ENCODE results near the gene PDZD2. TPM values are rescaled to one million over a fixed set of nuclear protein-coding genes. Genes with fewer than 3 reads are reported as not detected.

Gene PDZD2
- total and polyA plus RNA-seq, 9 donors: 21.2 to 58.2 (median 37.8) TPM

DNA sequence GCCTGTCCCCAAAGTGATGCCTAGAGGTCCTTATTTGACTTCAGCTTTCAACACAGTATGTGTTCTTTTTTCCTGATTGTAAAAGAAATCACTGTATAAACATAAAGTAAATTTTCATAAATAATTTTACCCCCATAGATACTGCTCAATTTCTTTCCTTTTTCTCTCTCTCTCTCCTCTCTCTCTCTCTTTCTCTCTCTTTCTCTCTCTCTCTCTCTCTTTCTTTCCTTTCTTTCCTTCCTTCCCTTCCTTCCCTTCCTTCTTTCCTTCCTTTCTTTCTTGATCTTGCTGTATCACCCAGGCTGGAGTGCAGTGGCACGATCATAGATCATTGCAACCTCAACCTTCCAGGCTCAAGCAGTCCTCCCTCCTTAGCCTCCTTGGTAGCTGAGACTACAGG lies 64.8 kb downstream of the PDZD2 start:
- Histone ChIP-seq H3K4me3 (no peak overlapping the region), H3K36me3 (no peaks in the 10 kb centered on the region), H3K27me3 (no peaks in the 10 kb centered on the region), H3K4me1 (ENCODE audit: insufficient read depth) (no peaks in the 10 kb centered on the region), H3K9me3 (no peaks in the 10 kb centered on the region), H3K27ac (no peak overlapping the region)
- intact Hi-C loops (cut with DNase I): no loop called here
- DNase-seq: no peak
- TF ChIP-seq, protein P1, sequence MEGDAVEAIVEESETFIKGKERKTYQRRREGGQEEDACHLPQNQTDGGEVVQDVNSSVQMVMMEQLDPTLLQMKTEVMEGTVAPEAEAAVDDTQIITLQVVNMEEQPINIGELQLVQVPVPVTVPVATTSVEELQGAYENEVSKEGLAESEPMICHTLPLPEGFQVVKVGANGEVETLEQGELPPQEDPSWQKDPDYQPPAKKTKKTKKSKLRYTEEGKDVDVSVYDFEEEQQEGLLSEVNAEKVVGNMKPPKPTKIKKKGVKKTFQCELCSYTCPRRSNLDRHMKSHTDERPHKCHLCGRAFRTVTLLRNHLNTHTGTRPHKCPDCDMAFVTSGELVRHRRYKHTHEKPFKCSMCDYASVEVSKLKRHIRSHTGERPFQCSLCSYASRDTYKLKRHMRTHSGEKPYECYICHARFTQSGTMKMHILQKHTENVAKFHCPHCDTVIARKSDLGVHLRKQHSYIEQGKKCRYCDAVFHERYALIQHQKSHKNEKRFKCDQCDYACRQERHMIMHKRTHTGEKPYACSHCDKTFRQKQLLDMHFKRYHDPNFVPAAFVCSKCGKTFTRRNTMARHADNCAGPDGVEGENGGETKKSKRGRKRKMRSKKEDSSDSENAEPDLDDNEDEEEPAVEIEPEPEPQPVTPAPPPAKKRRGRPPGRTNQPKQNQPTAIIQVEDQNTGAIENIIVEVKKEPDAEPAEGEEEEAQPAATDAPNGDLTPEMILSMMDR (IDR thresholded peaks at IDR 0.05): no peak
- TF ChIP-seq EP300 (IDR thresholded peaks at IDR 0.05) (no peak), POLR2A (IDR thresholded peaks at IDR 0.05) (no peak)
- 93 to 96% (median 94%) methylated on average over 1 of the region's 1 CpG for WGBS, 3 donors

DNA sequence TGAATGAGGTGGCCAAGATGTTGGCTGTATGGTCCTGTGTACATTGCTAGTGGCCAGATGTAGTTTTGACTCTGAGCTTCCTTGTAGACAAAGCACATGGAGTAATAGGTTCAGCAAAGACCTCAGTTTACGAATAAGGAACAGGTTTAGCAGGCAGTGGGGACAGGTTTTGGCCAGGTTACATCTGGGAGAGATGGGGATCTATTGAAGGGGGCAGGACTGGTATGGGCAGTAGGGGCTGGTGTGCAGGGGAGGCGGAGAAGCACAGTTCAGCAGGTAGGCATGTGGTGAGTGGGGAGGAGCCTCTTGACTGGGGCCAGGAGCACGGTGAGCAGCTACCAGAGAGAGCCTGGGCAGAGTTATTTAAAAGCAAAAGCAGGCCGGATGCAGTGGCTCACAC lies 67.3 kb downstream of the PDZD2 start:
- H3K27me3 ChIP-seq: no peaks in the 10 kb centered on the region
- TF ChIP-seq EP300 (IDR thresholded peaks at IDR 0.05): no peak
- TF ChIP-seq, protein P1 (IDR thresholded peaks at IDR 0.05): no peak
- no peak for TF ChIP-seq POLR2A (IDR thresholded peaks at IDR 0.05)
- 77 to 94% (median 90%) methylated on average over 4 of the region's 4 CpGs for WGBS, 3 donors
- H3K27ac ChIP-seq: no peak overlapping the region
- no peaks in the 10 kb centered on the region for H3K36me3 ChIP-seq
- no peaks in the 10 kb centered on the region for H3K9me3 ChIP-seq
- intact Hi-C loops (cut with DNase I): no loop called here
- peaks cover 4% of the 10 kb centered on the region for H3K4me1 ChIP-seq (ENCODE audit: insufficient read depth)
- no peak for DNase-seq
- no peak overlapping the region for H3K4me3 ChIP-seq

DNA sequence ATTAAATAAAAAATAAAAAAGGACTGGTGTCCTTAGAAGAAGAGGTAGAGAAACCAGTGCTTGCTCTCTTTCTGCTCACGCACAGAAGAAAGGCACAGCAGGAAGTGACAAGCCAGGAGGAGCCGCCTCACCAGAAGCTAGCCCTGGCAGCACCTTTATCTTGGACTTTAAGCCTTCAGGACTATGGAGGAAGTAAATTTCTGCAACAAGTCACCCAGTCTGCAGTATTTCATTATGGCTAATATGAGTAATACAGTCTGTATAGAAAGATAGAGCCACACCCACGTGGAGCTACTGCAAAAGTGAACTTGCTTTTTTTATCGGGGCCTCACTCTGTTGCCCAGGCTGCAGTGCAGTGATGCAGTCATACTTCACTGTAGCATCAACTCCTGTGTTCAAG lies 68.4 kb downstream of the PDZD2 start:
- Histone ChIP-seq H3K4me3 (no peak overlapping the region), H3K9me3 (no peaks in the 10 kb centered on the region), H3K36me3 (no peaks in the 10 kb centered on the region), H3K27me3 (no peaks in the 10 kb centered on the region), H3K27ac (no peak overlapping the region), H3K4me1 (ENCODE audit: insufficient read depth) (peaks cover 10% of the 10 kb centered on the region)
- no peak for DNase-seq
- intact Hi-C loops (cut with DNase I): no loop called here
- TF ChIP-seq, protein P1 (IDR thresholded peaks at IDR 0.05): no peak
- no peak for TF ChIP-seq EP300 (IDR thresholded peaks at IDR 0.05)
- no peak for TF ChIP-seq POLR2A (IDR thresholded peaks at IDR 0.05)
- 82 to 93% (median 88%) methylated on average over 4 of the region's 4 CpGs for WGBS, 3 donors

DNA sequence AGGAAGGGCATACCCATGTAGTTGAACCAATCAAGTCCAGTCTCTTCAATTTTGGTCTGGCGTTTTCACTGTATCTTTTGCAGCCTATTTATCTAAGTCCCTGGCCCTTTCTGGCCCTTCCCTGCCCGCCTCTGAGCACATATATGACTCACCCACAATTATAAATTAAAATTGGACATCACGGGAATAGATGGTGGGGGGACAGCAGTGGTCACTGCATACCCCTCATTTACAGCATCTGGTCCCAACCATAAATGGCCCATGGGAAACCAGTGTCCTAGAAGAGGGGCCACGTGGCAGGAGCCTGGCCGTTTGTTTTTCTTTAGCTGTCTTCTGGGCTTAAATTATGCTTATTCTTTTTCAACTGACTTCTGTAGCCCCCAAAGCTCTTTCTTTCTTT lies 69.2 kb downstream of the PDZD2 start:
- no peak for DNase-seq
- 78 to 87% (median 81%) methylated on average over 5 of the region's 5 CpGs for WGBS, 3 donors
- H3K36me3 ChIP-seq: no peaks in the 10 kb centered on the region
- intact Hi-C loops (cut with DNase I): no loop called here
- H3K27ac ChIP-seq: no peak overlapping the region
- H3K4me3 ChIP-seq: no peak overlapping the region
- no peaks in the 10 kb centered on the region for H3K27me3 ChIP-seq
- H3K4me1 ChIP-seq (ENCODE audit: insufficient read depth): peaks cover 10% of the 10 kb centered on the region
- H3K9me3 ChIP-seq: no peaks in the 10 kb centered on the region
- TF ChIP-seq, protein P1 (IDR thresholded peaks at IDR 0.05): no peak
- TF ChIP-seq EP300 (IDR thresholded peaks at IDR 0.05): no peak

DNA sequence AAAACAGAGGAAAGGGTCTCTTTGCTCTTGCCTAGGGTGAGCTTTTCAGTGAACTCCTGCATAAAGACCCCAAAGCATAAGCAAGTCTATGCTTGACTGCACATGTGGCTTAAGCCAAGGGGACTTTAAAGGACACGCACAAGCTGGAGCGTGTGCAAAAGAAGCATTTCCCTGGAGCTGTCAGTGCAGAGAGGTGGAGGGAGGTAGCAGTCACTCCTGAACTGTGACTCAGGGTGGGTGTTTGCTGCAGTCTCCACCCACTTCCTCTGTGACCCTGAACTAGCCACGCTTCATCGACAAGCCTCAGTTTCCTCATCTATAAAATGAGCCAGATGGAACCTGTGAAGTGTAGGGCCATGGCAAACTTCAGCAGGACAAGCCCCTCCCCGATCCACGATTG lies 72.4 kb downstream of the PDZD2 start:
- no peaks in the 10 kb centered on the region for H3K36me3 ChIP-seq
- no peak overlapping the region for H3K4me3 ChIP-seq
- peaks cover 12% of the 10 kb centered on the region for H3K4me1 ChIP-seq (ENCODE audit: insufficient read depth)
- no peak overlapping the region for H3K27ac ChIP-seq
- intact Hi-C loops (cut with DNase I): no loop called here
- H3K9me3 ChIP-seq: no peaks in the 10 kb centered on the region
- DNase-seq: no peak
- H3K27me3 ChIP-seq: no peaks in the 10 kb centered on the region
- TF ChIP-seq POLR2A (IDR thresholded peaks at IDR 0.05): no peak
- TF ChIP-seq, protein P1 (IDR thresholded peaks at IDR 0.05): no peak
- TF ChIP-seq EP300 (IDR thresholded peaks at IDR 0.05): no peak
- WGBS, 3 donors: 45 to 61% (median 50%) methylated on average over 6 of the region's 6 CpGs
